GM08714 (cell line): Measurements from ENCODE around the gene MALL.
"Not testable (repeated sequence)": the region's sequence is repeated elsewhere in the genome, so short reads cannot be mapped to it uniquely, and the experiment has no call there.

Experiments used
- H3K4me3 ChIP-seq: fragments of 200-500 bp; sonication (Bioruptor generic); 2 replicates; pipeline ENCODE4 v1.5.1; 2014; ENCODE audit warnings: mild to moderate bottlenecking, low read length, inconsistent platforms

The MALL gene

GRCh38 chr2:110048255-110049197 is 67.1 kb downstream of the MALL start:
- not testable (repeated sequence) for H3K4me3 ChIP-seq

- not testable (repeated sequence) for H3K4me3 ChIP-seq
Measured at GRCh38 chr2:110047225-110047624, 68.4 kb downstream of the MALL start.

GRCh38 chr2:110041941-110042660 is 73.5 kb downstream of the MALL start:
- not testable (repeated sequence) for H3K4me3 ChIP-seq

GRCh38 chr2:110037336-110037735 is 78.3 kb downstream of the MALL start:
- not testable (repeated sequence) for H3K4me3 ChIP-seq

GRCh38 chr2:110035384-110035783 is 80.2 kb downstream of the MALL start:
- not testable (repeated sequence) for H3K4me3 ChIP-seq

GRCh38 chr2:110034935-110035334 is 80.7 kb downstream of the MALL start:
- H3K4me3 ChIP-seq: not testable (repeated sequence)
